UCSD-AML1 (cell line): ENCODE results near the gene OR6C70.

Experiments
- DNase-seq: peaks from one replicate; lab custom pipeline; 2025; ENCODE audit not compliant: unreplicated experiment; lab: John Stamatoyannopoulos, UW

Gene OR6C70

DNA sequence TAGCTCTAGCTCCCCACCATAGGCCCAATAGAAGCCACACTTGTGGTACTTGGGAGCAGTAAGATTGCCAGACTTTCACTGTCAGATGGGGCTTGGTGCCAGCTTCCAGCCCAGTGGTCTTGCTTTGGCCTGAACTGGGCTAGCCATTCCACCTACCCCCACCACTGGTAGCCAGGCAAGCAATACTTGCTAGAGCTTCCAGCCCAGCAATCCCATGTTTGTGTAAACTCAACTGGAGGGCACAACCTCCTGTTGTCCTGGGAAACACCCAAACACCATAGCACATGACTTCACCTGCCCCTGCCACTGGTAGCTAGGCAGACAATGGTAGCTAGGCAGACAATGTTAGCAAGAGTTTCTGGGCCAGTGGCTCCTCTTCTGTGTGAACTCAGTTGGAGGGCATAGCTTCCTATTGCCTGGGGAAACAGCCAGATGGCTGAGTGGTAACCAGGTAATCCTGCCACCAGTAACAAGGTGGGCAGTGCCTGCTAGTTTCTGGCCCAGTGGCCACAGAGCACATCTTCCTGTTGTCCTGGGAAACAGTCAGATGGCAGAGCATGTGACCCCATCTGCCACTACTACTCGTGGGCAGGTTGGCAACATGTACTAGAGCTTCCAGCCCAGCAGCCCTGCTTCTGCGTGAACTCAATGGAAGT, 49.5 kb downstream of the OR6C70 start:
- no peak for DNase-seq
